SJCRH30 (cell line): ENCODE measurements around the gene CDK14. TPM values are rescaled to one million over a fixed set of nuclear protein-coding genes. Genes with fewer than 3 reads are reported as not detected.
"Not testable (repeated sequence)": the region's sequence is repeated elsewhere in the genome, so short reads cannot be mapped to it uniquely, and the experiment has no call there.

Source experiments
- DNase-seq, 2 experiments: peaks; one replicate each; pipeline ENCODE4 v3.0.0-alpha.2; 2015 to 2020
- H3K27ac ChIP-seq: fragments of 250-450 bp; sonication (Bioruptor Pico); 2 replicates; pipeline ENCODE4 v1.5.1; 2020; ENCODE audit warnings: mild to moderate bottlenecking, moderate library complexity
- H3K27me3 ChIP-seq: fragments of 250-450 bp; sonication (Bioruptor Pico); 2 replicates; pipeline ENCODE4 v1.5.1; 2020; ENCODE audit warnings: mild to moderate bottlenecking, moderate library complexity
- H3K36me3 ChIP-seq: fragments of 250-450 bp; sonication (Bioruptor Pico); 2 replicates; pipeline ENCODE4 v1.5.1; 2020; ENCODE audit warnings: mild to moderate bottlenecking, moderate library complexity
- H3K4me1 ChIP-seq: fragments of 250-450 bp; sonication (Bioruptor Pico); 2 replicates; pipeline ENCODE4 v1.5.1; 2020; ENCODE audit warnings: mild to moderate bottlenecking, moderate library complexity
- H3K4me3 ChIP-seq: fragments of 250-450 bp; sonication (Bioruptor Pico); 2 replicates; pipeline ENCODE4 v1.5.1; 2020; ENCODE audit warnings: mild to moderate bottlenecking, moderate library complexity
- H3K9me3 ChIP-seq: fragments of 250-450 bp; sonication (Bioruptor Pico); replicated peaks from 2 replicates; pipeline ENCODE4 v1.5.1; 2020; ENCODE audit warnings: mild to moderate bottlenecking, moderate library complexity
- total RNA-seq: library from RNA; depleted of rRNA; stranded (reverse); fragments of >200 nt; shearing (Covaris generic); gene quantifications from 2 replicates; pipeline ENCODE4 v1.2.3, GENCODE V29; 2014

Gene CDK14
- total RNA-seq, 1 experiment from 2014 or later: 78.2 TPM

GRCh38 chr7:90720984-90721760 lies 125.1 kb downstream of the CDK14 start:
- no peaks in the 10 kb centered on the region for H3K27me3 ChIP-seq
- peak; percentile 71 to 92 for DNase-seq
- H3K9me3 ChIP-seq: no peaks in the 10 kb centered on the region
- H3K27ac ChIP-seq: peak overlapping the region; percentile 73
- peaks cover 61% of the 10 kb centered on the region for H3K4me1 ChIP-seq
- H3K4me3 ChIP-seq: no peak overlapping the region
- no peaks in the 10 kb centered on the region for H3K36me3 ChIP-seq

- H3K36me3 ChIP-seq: peaks cover 3% of the 10 kb centered on the region
- peaks cover 53% of the 10 kb centered on the region for H3K4me1 ChIP-seq
- no peak overlapping the region for H3K4me3 ChIP-seq
- peak overlapping the region; percentile 73 for H3K27ac ChIP-seq
- H3K27me3 ChIP-seq: no peaks in the 10 kb centered on the region
- no peaks in the 10 kb centered on the region for H3K9me3 ChIP-seq
- DNase-seq: no peak
These were observed 125.8 kb downstream of the CDK14 start for GRCh38 chr7:90721869-90722431.

DNA sequence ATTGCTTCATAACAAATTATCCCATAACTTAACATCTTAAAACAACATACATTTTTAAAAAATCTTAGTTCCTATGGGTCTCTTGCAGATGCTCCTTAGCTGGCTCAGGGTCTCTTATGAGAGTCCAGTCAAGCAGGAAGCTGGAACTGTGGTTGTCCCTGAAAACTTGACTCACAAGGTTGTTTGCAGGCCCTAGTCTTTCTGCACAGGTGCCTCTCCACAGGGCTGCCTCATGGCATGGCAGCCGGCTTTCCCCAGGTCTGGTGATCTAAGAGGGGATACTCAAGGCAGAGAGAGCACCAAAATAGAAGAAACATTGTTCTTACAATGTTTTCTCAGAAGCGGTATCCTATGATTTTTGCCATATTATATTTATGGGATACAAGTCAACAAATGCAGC lies 127.1 kb downstream of the CDK14 start:
- DNase-seq: no peak
- H3K27ac ChIP-seq: peak overlapping the region; percentile 20
- peaks cover 48% of the 10 kb centered on the region for H3K4me1 ChIP-seq
- peaks cover 16% of the 10 kb centered on the region for H3K36me3 ChIP-seq
- H3K9me3 ChIP-seq: no peaks in the 10 kb centered on the region
- H3K27me3 ChIP-seq: no peaks in the 10 kb centered on the region
- no peak overlapping the region for H3K4me3 ChIP-seq

- Histone ChIP-seq H3K4me3 (no peak overlapping the region), H3K4me1 (peaks cover 48% of the 10 kb centered on the region), H3K9me3 (no peaks in the 10 kb centered on the region), H3K27ac (peak overlapping the region; percentile 20), H3K36me3 (peaks cover 17% of the 10 kb centered on the region), H3K27me3 (no peaks in the 10 kb centered on the region)
- DNase-seq: peak; percentile 53 to 74
These were observed 127.7 kb downstream of the CDK14 start for GRCh38 chr7:90723866-90724265.

DNA sequence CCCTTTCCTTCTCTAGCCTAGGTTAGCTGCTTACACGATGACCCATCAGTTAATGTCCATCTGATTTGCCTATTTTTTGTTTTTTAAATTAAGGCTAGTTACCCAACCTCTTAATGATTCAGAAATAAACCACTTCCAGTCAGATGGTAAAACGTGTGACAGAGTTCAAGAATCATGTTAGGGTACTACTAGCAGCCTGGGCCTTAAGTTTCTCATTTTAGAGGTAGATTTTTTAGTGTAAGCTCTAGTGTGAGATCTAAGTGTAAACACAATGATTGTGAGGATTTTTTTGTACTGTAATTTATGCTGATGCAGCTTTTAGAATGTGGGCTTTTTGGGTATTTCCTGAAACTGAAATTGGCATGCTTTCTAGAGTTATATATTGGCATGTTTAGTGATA lies 130.0 kb downstream of the CDK14 start:
- Histone ChIP-seq H3K4me3 (no peak overlapping the region), H3K36me3 (peaks cover 24% of the 10 kb centered on the region), H3K9me3 (peaks cover 7% of the 10 kb centered on the region), H3K27ac (no peak overlapping the region), H3K4me1 (peaks cover 37% of the 10 kb centered on the region), H3K27me3 (no peaks in the 10 kb centered on the region)
- no peak for DNase-seq

DNA sequence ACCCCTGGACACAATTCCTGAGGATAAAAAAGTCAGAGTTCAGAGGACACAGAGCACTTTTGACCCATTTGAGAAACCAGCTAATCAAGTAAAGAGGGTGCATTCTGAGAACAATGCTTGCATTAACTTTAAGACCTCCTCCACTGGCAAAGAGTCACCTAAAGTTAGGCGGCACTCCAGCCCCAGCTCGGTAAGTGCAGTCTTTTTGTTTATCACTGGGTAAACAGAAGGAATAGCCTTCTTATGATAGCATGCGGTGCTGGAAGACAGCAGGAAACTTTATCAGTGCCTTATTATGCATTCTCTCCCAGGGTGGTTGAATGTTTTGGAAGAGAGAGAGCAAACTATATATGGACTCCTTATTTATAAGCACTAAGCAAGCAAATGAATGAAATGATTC lies 130.5 kb downstream of the CDK14 start:
- Histone ChIP-seq H3K27me3 (no peaks in the 10 kb centered on the region), H3K36me3 (peaks cover 26% of the 10 kb centered on the region), H3K4me1 (peaks cover 32% of the 10 kb centered on the region), H3K4me3 (no peak overlapping the region), H3K27ac (no peak overlapping the region), H3K9me3 (peaks cover 12% of the 10 kb centered on the region)
- no peak for DNase-seq

GRCh38 chr7:90727412-90727811 lies 131.3 kb downstream of the CDK14 start:
- Histone ChIP-seq H3K4me3 (no peak overlapping the region), H3K36me3 (peaks cover 27% of the 10 kb centered on the region), H3K27ac (no peak overlapping the region), H3K9me3 (peaks cover 17% of the 10 kb centered on the region), H3K27me3 (no peaks in the 10 kb centered on the region), H3K4me1 (peaks cover 27% of the 10 kb centered on the region)
- no peak for DNase-seq

GRCh38 chr7:90728568-90728967 lies 132.4 kb downstream of the CDK14 start:
- Histone ChIP-seq H3K36me3 (peaks cover 27% of the 10 kb centered on the region), H3K4me1 (peaks cover 16% of the 10 kb centered on the region), H3K4me3 (no peak overlapping the region), H3K27ac (no peak overlapping the region), H3K27me3 (no peaks in the 10 kb centered on the region), H3K9me3 (peaks cover 26% of the 10 kb centered on the region)
- DNase-seq: no peak

DNA sequence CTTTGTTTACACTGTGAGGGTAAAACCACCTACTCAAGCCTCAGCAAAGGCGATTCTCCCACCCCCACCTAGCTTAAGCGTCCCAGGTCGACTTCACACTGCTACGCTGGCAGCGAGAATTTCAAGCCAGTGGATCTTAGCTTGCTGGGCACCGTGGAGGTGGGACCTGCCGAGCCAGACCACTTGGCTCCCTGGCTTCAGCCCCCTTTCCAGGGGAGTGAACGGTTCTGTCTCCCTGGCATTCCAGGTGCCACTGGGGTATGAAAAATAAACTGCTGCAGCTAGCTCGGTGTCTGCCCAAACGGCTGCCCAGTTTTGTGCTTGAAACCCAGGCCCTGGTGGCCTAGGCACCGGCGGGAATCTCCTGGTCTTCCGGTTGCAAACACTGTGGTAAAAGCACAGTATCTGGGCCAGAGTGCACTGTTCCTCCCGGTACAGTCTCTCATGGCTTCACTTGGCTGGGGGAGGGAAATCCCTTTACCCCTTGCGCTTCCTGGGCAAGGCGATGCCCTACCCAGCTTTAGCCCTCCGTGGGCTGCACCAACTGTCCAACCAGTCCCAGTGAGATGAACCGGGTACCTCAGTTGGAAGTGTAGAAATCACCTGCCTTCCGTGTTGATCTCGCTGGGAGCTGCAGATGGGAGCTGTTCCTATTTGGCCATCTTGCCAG lies 139.6 kb downstream of the CDK14 start:
- H3K4me3 ChIP-seq, H3K4me1 ChIP-seq, DNase-seq, H3K27me3 ChIP-seq, H3K27ac ChIP-seq: not testable (repeated sequence)
- peaks cover 22% of the 10 kb centered on the region for H3K36me3 ChIP-seq
- H3K9me3 ChIP-seq: peaks cover 22% of the 10 kb centered on the region

- Histone ChIP-seq H3K36me3 (peaks cover 22% of the 10 kb centered on the region), H3K4me1 (no peaks in the 10 kb centered on the region), H3K4me3 (no peak overlapping the region), H3K9me3 (peaks cover 17% of the 10 kb centered on the region), H3K27me3 (no peaks in the 10 kb centered on the region), H3K27ac (no peak overlapping the region)
- DNase-seq: no peak
These were observed 140.2 kb downstream of the CDK14 start for GRCh38 chr7:90736316-90736715.

DNA sequence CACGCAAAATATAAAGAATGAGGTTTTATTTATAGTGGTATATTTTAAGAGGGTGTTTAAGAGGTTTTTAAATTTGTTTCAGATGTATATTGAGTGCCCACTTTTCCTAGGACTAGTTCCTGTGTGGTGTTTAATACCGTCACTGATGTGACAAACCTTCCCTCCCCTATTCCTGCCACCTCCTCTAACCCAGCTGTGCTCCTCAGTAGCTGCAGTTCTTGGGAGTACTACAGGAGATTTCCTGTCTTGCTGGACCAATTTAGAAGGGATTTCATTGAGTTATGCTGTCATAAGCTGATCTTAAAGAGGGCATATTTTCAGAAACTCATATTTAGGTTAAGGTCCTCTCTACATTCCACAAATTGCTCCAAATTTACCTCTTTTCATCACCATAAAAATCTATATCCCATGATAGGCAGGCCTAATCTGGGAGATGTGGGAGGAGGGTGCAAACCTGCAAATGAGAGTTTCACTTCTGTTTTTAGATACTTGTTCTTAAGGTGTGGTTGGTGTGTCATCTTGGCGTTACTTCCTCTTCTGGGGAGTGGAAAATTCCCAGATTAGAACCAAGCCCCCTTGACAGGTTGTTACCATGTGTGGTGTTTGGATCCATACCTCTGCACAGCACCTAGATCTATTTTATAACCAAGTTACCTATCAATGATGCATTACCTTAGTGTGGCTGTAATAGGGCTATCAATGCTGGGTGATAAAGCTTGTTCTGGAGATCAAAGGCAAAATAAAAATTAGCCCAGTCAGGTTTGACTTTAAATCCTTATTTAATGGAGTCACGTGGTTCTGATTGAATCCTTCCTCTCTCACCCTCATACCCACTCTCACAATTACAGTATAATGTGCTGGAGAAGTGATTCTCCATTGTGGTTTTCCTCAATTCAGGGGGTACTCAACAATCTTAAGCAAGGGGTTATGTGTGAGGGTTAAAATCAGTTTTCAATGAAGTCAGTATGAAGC lies 141.1 kb downstream of the CDK14 start:
- Histone ChIP-seq H3K4me3 (no peak overlapping the region), H3K9me3 (peaks cover 9% of the 10 kb centered on the region; the same call in 1 of the 2 replicates), H3K27ac (no peak overlapping the region), H3K4me1 (no peaks in the 10 kb centered on the region), H3K36me3 (peaks cover 19% of the 10 kb centered on the region), H3K27me3 (no peaks in the 10 kb centered on the region)
- DNase-seq: no peak

DNA sequence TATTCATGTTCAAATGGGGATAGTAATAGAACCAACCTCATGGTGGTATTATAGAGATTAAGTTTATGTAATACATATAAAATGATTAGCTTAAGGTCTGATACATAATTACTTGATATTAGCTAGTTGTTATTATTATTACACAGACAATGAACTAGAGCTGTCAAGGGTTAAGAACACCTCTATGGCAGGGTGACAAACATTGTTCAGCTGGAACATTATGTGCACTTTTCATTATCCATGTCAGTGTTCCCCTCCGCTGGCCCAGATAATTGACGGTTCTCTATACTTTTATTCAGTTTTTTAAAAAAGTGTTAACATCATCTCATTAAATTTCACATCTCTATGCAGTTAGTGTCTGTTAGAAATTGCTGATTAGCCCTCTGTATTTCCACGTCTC lies 142.1 kb downstream of the CDK14 start:
- no peaks in the 10 kb centered on the region for H3K27me3 ChIP-seq
- H3K4me1 ChIP-seq: no peaks in the 10 kb centered on the region
- H3K27ac ChIP-seq: no peak overlapping the region
- no peak for DNase-seq
- peaks cover 19% of the 10 kb centered on the region for H3K36me3 ChIP-seq
- no peak overlapping the region for H3K4me3 ChIP-seq
- H3K9me3 ChIP-seq: peaks cover 1% of the 10 kb centered on the region; the same call in 1 of the 2 replicates

DNA sequence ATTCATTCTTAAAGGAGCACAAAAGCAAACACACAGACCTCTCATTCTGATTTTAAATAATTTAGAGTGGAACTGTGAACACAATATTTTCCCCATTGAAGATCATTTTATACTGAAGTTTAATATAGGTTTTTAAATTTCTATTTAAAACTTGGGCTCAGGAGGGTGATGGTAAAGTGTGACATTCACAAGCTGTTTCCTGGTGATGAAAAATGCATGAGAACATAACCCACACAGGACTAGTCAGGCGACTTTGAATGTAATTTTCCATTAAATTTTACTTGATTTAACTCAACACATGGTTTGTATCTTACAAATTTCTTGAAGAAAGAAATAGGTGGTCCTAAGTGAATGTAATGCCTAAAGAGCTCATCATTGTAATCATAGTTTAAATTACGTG lies 143.6 kb downstream of the CDK14 start:
- no peaks in the 10 kb centered on the region for H3K4me1 ChIP-seq
- no peak overlapping the region for H3K27ac ChIP-seq
- H3K27me3 ChIP-seq: no peaks in the 10 kb centered on the region

GRCh38 chr7:90740386-90740785 lies 144.3 kb downstream of the CDK14 start:
- DNase-seq: no peak
- H3K27me3 ChIP-seq: no peaks in the 10 kb centered on the region
- H3K36me3 ChIP-seq: peaks cover 10% of the 10 kb centered on the region
- H3K4me3 ChIP-seq: no peak overlapping the region
- H3K27ac ChIP-seq: no peak overlapping the region
- H3K4me1 ChIP-seq: no peaks in the 10 kb centered on the region
- H3K9me3 ChIP-seq: no peaks in the 10 kb centered on the region; the same call in 1 of the 2 replicates

More for the DNA sequence above, 143.6 kb downstream of the CDK14 start:
- Histone ChIP-seq H3K9me3 (no peaks in the 10 kb centered on the region), H3K36me3 (peaks cover 15% of the 10 kb centered on the region), H3K4me3 (no peak overlapping the region)
- DNase-seq: no peak
